Measurements from ENCODE around the gene LINC00632. TPM values are rescaled to one million over a fixed set of nuclear protein-coding genes. Genes with fewer than 3 reads are reported as not detected.

The LINC00632 gene
- total RNA-seq, 1 donor from 2014 or later = 140 TPM

DNA sequence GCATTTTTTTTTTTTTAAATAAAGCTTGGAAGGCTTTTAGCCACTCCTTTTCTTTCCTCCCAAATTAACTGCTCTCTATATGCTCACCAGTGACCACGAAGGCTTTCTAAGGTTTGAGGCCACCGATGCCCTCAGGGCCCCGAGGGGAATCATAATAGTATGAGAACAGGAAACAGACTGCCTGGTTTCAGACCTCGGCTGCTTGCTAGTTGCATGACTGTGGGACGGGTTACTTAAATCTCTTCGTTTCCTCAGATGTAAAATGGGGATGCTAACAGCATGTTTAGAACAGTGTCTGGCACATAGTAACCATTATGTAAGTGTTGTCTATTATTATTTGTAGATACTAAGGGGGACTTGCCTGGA is 3.6 kb downstream of the LINC00632 start:
- no peaks in the 10 kb centered on the region for H3K9me3 ChIP-seq
- H3K27me3 ChIP-seq = no peaks in the 10 kb centered on the region
- H3K36me3 ChIP-seq = no peaks in the 10 kb centered on the region
- H3K4me3 ChIP-seq = peak overlapping the region; percentile 19 to 32
- intact Hi-C loops (cut with DNase I) = no loop called here
- H3K27ac ChIP-seq = peak overlapping the region; percentile 6
- TF ChIP-seq CTCF (IDR thresholded peaks at IDR 0.05) (no peak), POLR2AphosphoS5 (IDR thresholded peaks at IDR 0.05; ENCODE audit: insufficient read depth in 1 of 2, low read depth in 1 of 2) (no peak), POLR2A (IDR thresholded peaks at IDR 0.05) (no peak)
- no peaks in the 10 kb centered on the region for H3K4me1 ChIP-seq
- DNase-seq (ENCODE audit: extremely low spot score in 2 of 2) = no peak

GRCh38 chrX:140715787-140716186 is 6.2 kb downstream of the LINC00632 start:
- DNase-seq (ENCODE audit: extremely low spot score in 2 of 2) = no peak
- H3K27me3 ChIP-seq = no peaks in the 10 kb centered on the region
- H3K27ac ChIP-seq = no peak overlapping the region
- no peak for TF ChIP-seq POLR2AphosphoS5 (IDR thresholded peaks at IDR 0.05; ENCODE audit: insufficient read depth in 1 of 2, low read depth in 1 of 2)
- TF ChIP-seq CTCF (IDR thresholded peaks at IDR 0.05) = no peak
- TF ChIP-seq POLR2A (IDR thresholded peaks at IDR 0.05) = no peak
- no peak overlapping the region for H3K4me3 ChIP-seq
- intact Hi-C loops (cut with DNase I) = no loop called here
- H3K4me1 ChIP-seq = no peaks in the 10 kb centered on the region
- H3K9me3 ChIP-seq = no peaks in the 10 kb centered on the region
- H3K36me3 ChIP-seq = no peaks in the 10 kb centered on the region

DNA sequence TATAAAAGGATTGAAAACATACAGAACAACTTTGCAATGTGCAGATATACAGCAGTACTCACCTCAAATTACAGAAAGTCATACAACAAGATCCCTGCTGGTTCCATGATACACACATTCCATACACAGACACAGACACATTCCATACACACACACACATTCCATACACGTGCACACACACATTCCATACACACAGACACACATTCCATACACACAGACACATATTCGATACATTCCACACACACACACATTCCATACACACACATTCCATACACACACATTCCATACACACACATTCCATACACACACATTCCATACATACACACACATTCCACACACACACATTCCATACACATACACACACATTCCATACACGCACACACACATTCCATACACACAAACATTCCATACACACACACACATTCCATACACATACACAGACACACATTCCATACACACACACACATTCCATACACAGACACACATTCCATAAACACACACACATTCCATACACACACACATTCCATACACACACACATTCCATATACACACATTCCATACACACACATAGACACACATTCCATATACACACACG is 13.7 kb downstream of the LINC00632 start:
- intact Hi-C loops (cut with DNase I) = no loop called here

DNA sequence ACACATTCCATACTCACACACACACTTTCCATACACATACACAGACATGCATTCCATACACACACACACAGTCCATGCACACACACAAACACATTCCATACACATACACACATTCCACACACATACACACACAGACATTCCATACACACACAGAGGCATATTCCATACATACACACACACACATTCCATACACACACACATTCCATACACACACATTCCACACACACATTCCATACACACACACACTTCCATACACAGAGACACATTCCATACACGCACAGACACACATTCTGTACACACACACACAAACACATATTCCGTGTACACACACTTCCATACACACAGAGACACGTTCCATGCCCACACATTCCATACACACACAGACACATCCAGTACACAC is 14.8 kb downstream of the LINC00632 start:
- Histone ChIP-seq H3K9me3 (no peaks in the 10 kb centered on the region), H3K27me3 (no peaks in the 10 kb centered on the region), H3K4me1 (no peaks in the 10 kb centered on the region), H3K36me3 (no peaks in the 10 kb centered on the region), H3K4me3 (no peak overlapping the region), H3K27ac (no peak overlapping the region)
- intact Hi-C loops (cut with DNase I) = no loop called here
- no peak for TF ChIP-seq POLR2AphosphoS5 (IDR thresholded peaks at IDR 0.05; ENCODE audit: insufficient read depth in 1 of 2, low read depth in 1 of 2)
- TF ChIP-seq POLR2A (IDR thresholded peaks at IDR 0.05) = no peak
- TF ChIP-seq CTCF (IDR thresholded peaks at IDR 0.05) = no peak
- no peak for DNase-seq (ENCODE audit: extremely low spot score in 2 of 2)

More for the DNA sequence above, 13.7 kb downstream of the LINC00632 start:
- Histone ChIP-seq H3K27me3 (no peaks in the 10 kb centered on the region), H3K27ac (no peak overlapping the region), H3K36me3 (no peaks in the 10 kb centered on the region), H3K4me3 (no peak overlapping the region), H3K9me3 (no peaks in the 10 kb centered on the region), H3K4me1 (no peaks in the 10 kb centered on the region)
- TF ChIP-seq CTCF (IDR thresholded peaks at IDR 0.05) = no peak
- TF ChIP-seq POLR2AphosphoS5 (IDR thresholded peaks at IDR 0.05; ENCODE audit: insufficient read depth in 1 of 2, low read depth in 1 of 2) = no peak
- no peak for TF ChIP-seq POLR2A (IDR thresholded peaks at IDR 0.05)
- DNase-seq (ENCODE audit: extremely low spot score in 2 of 2) = no peak

DNA sequence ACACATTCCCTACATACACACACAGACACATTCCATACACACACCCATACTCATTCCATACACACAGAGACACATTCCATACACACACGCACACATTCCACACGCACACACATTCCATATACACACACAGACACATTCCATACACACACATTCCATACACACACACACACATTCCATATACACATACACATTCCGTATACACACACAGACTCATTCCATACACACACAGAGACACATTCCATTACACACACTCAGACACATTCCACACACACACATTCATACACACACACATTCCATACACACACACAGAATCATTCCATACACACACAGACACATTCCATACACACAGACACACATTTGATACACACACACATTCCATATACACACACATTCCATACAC is 15.2 kb downstream of the LINC00632 start:
- TF ChIP-seq POLR2A (IDR thresholded peaks at IDR 0.05) (no peak), CTCF (IDR thresholded peaks at IDR 0.05) (no peak), POLR2AphosphoS5 (IDR thresholded peaks at IDR 0.05; ENCODE audit: insufficient read depth in 1 of 2, low read depth in 1 of 2) (no peak)
- H3K36me3 ChIP-seq = no peaks in the 10 kb centered on the region
- H3K4me1 ChIP-seq = no peaks in the 10 kb centered on the region
- H3K9me3 ChIP-seq = no peaks in the 10 kb centered on the region
- no peak for DNase-seq (ENCODE audit: extremely low spot score in 2 of 2)
- no peak overlapping the region for H3K4me3 ChIP-seq
- H3K27me3 ChIP-seq = no peaks in the 10 kb centered on the region
- intact Hi-C loops (cut with DNase I) = no loop called here
- no peak overlapping the region for H3K27ac ChIP-seq
